Neural progenitor cell (in vitro differentiated cells): ENCODE measurements around the gene TENM3. TPM values are rescaled to one million over a fixed set of nuclear protein-coding genes. Genes with fewer than 3 reads are reported as not detected.

ENCODE experiments used
- DNase-seq: peaks from one replicate; pipeline ENCODE4 v3.0.0-alpha.2; 2016; ENCODE audit warnings: low spot score
- H2AFZ ChIP-seq: fragments of 200-600 bp; sonication (generic); replicated peaks from 2 replicates; pipeline ENCODE4 v1.6.1; 2016; ENCODE audit warnings: antibody characterized with exemption
- H3F3A ChIP-seq: fragments of 200-600 bp; sonication (generic); 2 replicates; pipeline ENCODE4 v1.6.1; 2016; ENCODE audit warnings: antibody characterized with exemption, low read depth
- H3K27ac ChIP-seq: fragments of 200-600 bp; sonication (generic); 2 replicates; pipeline ENCODE4 v1.5.1; 2016; ENCODE audit warnings: mild to moderate bottlenecking
- H3K27me3 ChIP-seq: fragments of 200-600 bp; sonication (generic); 2 replicates; pipeline ENCODE4 v1.6.1; 2016; ENCODE audit warnings: mild to moderate bottlenecking, moderate library complexity
- H3K36me3 ChIP-seq: fragments of 200-600 bp; sonication (generic); 2 replicates; pipeline ENCODE4 v1.5.1; 2016
- H3K4me1 ChIP-seq: fragments of 200-600 bp; sonication (generic); 2 replicates; pipeline ENCODE4 v1.6.1; 2016; ENCODE audit warnings: mixed run types
- H3K4me2 ChIP-seq: fragments of 200-600 bp; sonication (generic); 2 replicates; pipeline ENCODE4 v1.6.1; 2016
- H3K4me3 ChIP-seq: fragments of 200-600 bp; sonication (generic); 2 replicates; pipeline ENCODE4 v1.5.1; 2016
- H3K79me2 ChIP-seq: fragments of 200-600 bp; sonication (generic); 2 replicates; pipeline ENCODE4 v1.6.1; 2016; ENCODE audit warnings: low read depth
- H3K9ac ChIP-seq: fragments of 200-600 bp; sonication (generic); 2 replicates; pipeline ENCODE4 v1.6.1; 2016
- H3K9me3 ChIP-seq: fragments of 200-600 bp; sonication (generic); 2 replicates; pipeline ENCODE4 v1.5.1; 2016; ENCODE audit warnings: low read depth
- H4K20me1 ChIP-seq: fragments of 200-600 bp; sonication (generic); 2 replicates; pipeline ENCODE4 v1.6.1; 2016; ENCODE audit warnings: low read depth
- H3K27ac Mint-ChIP-seq: 3 replicates; pipeline ENCODE4 v1.8.0; 2021; ENCODE audit warnings: mixed read lengths
- H3K27me3 Mint-ChIP-seq: 2 replicates; pipeline ENCODE4 v1.8.0; 2022; ENCODE audit warnings: low read depth, mild to moderate bottlenecking, inconsistent platforms, moderate library complexity, mixed read lengths; ENCODE audit not compliant: insufficient read depth
- H3K36me3 Mint-ChIP-seq: 3 replicates; pipeline ENCODE4 v1.8.0; 2021; ENCODE audit warnings: mixed read lengths
- H3K4me1 Mint-ChIP-seq: 3 replicates; pipeline ENCODE4 v1.8.0; 2021; ENCODE audit warnings: mixed read lengths
- H3K4me3 Mint-ChIP-seq: 3 replicates; pipeline ENCODE4 v1.8.0; 2021; ENCODE audit warnings: mild to moderate bottlenecking, moderate library complexity, mixed read lengths
- H3K9me3 Mint-ChIP-seq: 3 replicates; pipeline ENCODE4 v1.8.0; 2020; ENCODE audit warnings: mixed read lengths
- CTCF ChIP-seq: fragments of 200-600 bp; sonication (generic); IDR thresholded peaks from 2 replicates; pipeline ENCODE4 v1.5.1; 2017; ENCODE audit warnings: antibody characterized with exemption, mild to moderate bottlenecking
- EZH2 ChIP-seq: fragments of 200-600 bp; sonication (generic); IDR thresholded peaks from 2 replicates; pipeline ENCODE4 v1.6.1; 2017; ENCODE audit warnings: antibody characterized with exemption, mild to moderate bottlenecking, moderate library complexity
- EZH2phosphoT487 ChIP-seq: fragments of 200-600 bp; sonication (generic); IDR thresholded peaks from 2 replicates; pipeline ENCODE4 v1.6.1; 2017; ENCODE audit warnings: antibody characterized with exemption
- total RNA-seq: library from RNA; depleted of rRNA; stranded (reverse); fragments of >200 nt; gene quantifications from 2 replicates; pipeline ENCODE4 v1.2.3, GENCODE V29; 2015; ENCODE audit warnings: low replicate concordance

The TENM3 gene
- total RNA-seq, 1 donor from 2014 or later: 78.7 TPM

GRCh38 chr4:182729516-182729915 lies 486.3 kb downstream of the TENM3 start:
- Histone ChIP-seq H3K9me3 (no peaks in the 10 kb centered on the region), H4K20me1 (no peaks in the 10 kb centered on the region), H3K27me3 (no peaks in the 10 kb centered on the region), H3K4me1 (no peaks in the 10 kb centered on the region), H3F3A (no peaks in the 10 kb centered on the region), H3K79me2 (no peaks in the 10 kb centered on the region), H2AFZ (no peak overlapping the region), H3K36me3 (peaks cover 22% of the 10 kb centered on the region), H3K27ac (no peak overlapping the region), H3K4me3 (no peak overlapping the region), H3K9ac (no peak overlapping the region), H3K4me2 (no peak overlapping the region)
- TF ChIP-seq CTCF: no peak
- no peak for TF ChIP-seq EZH2phosphoT487
- no peak for TF ChIP-seq EZH2
- H3K4me3 Mint-ChIP-seq: no peak overlapping the region
- peaks cover 2% of the 10 kb centered on the region for H3K27me3 Mint-ChIP-seq
- H3K4me1 Mint-ChIP-seq: peaks cover 3% of the 10 kb centered on the region
- no peaks in the 10 kb centered on the region for H3K9me3 Mint-ChIP-seq
- no peak for DNase-seq
- H3K36me3 Mint-ChIP-seq: peaks cover 46% of the 10 kb centered on the region
- H3K27ac Mint-ChIP-seq: no peak overlapping the region

GRCh38 chr4:182730791-182731190 lies 487.6 kb downstream of the TENM3 start:
- no peaks in the 10 kb centered on the region for H3K9me3 Mint-ChIP-seq
- no peak overlapping the region for H3K4me3 Mint-ChIP-seq
- no peaks in the 10 kb centered on the region for H3F3A ChIP-seq

GRCh38 chr4:182736207-182736606 lies 493.0 kb downstream of the TENM3 start:
- Histone ChIP-seq H3K4me3 (no peak overlapping the region), H3K9me3 (no peaks in the 10 kb centered on the region), H3K36me3 (peaks cover 6% of the 10 kb centered on the region), H3K9ac (no peak overlapping the region), H4K20me1 (no peaks in the 10 kb centered on the region), H3K79me2 (no peaks in the 10 kb centered on the region), H3F3A (no peaks in the 10 kb centered on the region), H2AFZ (no peak overlapping the region), H3K4me2 (no peak overlapping the region), H3K27me3 (no peaks in the 10 kb centered on the region), H3K4me1 (no peaks in the 10 kb centered on the region), H3K27ac (no peak overlapping the region)
- DNase-seq: no peak
- no peak for TF ChIP-seq EZH2phosphoT487
- no peak for TF ChIP-seq CTCF
- TF ChIP-seq EZH2: no peak
- Mint-ChIP-seq H3K4me1 (peaks cover 6% of the 10 kb centered on the region), H3K27ac (no peak overlapping the region), H3K4me3 (no peak overlapping the region), H3K9me3 (no peaks in the 10 kb centered on the region), H3K27me3 (peaks cover 6% of the 10 kb centered on the region), H3K36me3 (peaks cover 44% of the 10 kb centered on the region)

More at GRCh38 chr4:182730791-182731190, 487.6 kb downstream of the TENM3 start:
- Histone ChIP-seq H3K27me3 (no peaks in the 10 kb centered on the region), H3K79me2 (no peaks in the 10 kb centered on the region), H3K9me3 (no peaks in the 10 kb centered on the region), H3K4me1 (no peaks in the 10 kb centered on the region), H3K4me3 (no peak overlapping the region), H3K36me3 (peaks cover 22% of the 10 kb centered on the region), H4K20me1 (no peaks in the 10 kb centered on the region), H3K27ac (no peak overlapping the region), H3K4me2 (no peak overlapping the region), H3K9ac (no peak overlapping the region), H2AFZ (no peak overlapping the region)
- no peak overlapping the region for H3K27ac Mint-ChIP-seq
- DNase-seq: no peak
- peaks cover 6% of the 10 kb centered on the region for H3K4me1 Mint-ChIP-seq
- peaks cover 2% of the 10 kb centered on the region for H3K27me3 Mint-ChIP-seq
- H3K36me3 Mint-ChIP-seq: peaks cover 53% of the 10 kb centered on the region
- TF ChIP-seq EZH2: no peak
- no peak for TF ChIP-seq EZH2phosphoT487
- no peak for TF ChIP-seq CTCF
